Erythroblast (primary cell): ENCODE results near the gene FOCAD.

Experiments used
- GATA1 ChIP-seq: IDR thresholded peaks from 2 replicates; pipeline ENCODE4 v1.6.1; 2011; ENCODE audit warnings: low read depth, mild to moderate bottlenecking, control low read depth, low read length, moderate library complexity
- POLR2A ChIP-seq: IDR thresholded peaks from 2 replicates; pipeline ENCODE4 v1.6.1; 2011; ENCODE audit warnings: mild to moderate bottlenecking, low read length

- TF ChIP-seq POLR2A: no peak
- TF ChIP-seq GATA1: no peak
Observed at GRCh38 chr9:20980832-20981455, 296.9 kb downstream of the FOCAD start.
